Stimulated activated naive CD4-positive, alpha-beta T cell (primary cell): ENCODE data around the gene ASMTL.
"Not testable (repeated sequence)": the region's sequence is repeated elsewhere in the genome, so short reads cannot be mapped to it uniquely, and the experiment has no call there.

ENCODE experiments used
- DNase-seq, 6 experiments: peaks; one replicate each; lab custom pipeline; 2025; lab: John Stamatoyannopoulos, UW

The ASMTL gene

DNA sequence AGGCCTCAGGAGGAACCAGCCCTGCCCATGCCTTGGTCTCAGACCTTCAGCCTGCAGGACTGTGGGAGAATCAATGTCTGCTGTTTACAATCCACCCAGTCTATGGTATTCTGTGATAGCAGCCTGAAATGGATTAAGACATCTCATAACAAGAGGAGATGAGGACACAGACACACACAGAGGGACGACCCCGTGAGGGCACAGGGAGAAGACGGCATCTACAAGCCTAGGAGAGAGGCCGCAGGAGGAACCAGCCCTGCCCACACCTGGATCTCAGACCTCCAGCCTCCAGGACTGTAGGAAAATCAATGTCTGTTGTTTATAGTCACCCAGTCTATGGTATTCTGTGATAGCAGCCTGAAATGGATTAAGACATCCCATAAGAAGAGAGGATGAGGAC is 64.1 kb downstream of the ASMTL start:
- DNase-seq: no peak

DNA sequence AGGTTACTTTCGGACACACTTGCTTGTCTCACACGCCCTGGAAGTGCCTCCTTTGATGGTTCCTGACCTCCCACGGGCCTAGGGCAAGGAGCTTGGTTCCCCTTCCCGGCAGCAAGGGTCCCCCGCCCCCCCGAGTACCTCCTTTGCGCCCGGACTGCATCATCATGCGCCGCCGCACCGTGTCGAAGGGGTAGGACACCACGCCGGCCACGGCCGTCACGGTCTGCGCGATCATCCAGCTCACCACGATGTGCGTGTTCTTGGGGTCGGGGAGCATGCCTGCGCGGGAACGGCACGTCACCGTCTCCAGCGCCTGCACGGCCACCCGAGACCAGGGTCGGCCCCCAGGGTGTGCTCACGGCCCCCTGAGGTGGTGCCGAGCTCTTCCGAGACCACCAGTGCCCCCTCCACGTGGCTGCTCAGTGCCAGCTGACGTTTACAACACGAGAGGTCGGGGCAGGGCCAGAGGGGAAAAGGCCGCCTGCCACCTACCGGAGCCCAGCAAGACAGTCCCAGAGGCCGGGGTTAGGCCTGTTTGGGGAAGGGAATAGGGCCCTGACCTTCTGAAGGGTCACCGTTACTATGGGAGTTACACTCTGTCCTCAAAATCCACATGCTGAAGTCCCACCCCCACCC is 65.5 kb downstream of the ASMTL start:
- DNase-seq: no peak

DNA sequence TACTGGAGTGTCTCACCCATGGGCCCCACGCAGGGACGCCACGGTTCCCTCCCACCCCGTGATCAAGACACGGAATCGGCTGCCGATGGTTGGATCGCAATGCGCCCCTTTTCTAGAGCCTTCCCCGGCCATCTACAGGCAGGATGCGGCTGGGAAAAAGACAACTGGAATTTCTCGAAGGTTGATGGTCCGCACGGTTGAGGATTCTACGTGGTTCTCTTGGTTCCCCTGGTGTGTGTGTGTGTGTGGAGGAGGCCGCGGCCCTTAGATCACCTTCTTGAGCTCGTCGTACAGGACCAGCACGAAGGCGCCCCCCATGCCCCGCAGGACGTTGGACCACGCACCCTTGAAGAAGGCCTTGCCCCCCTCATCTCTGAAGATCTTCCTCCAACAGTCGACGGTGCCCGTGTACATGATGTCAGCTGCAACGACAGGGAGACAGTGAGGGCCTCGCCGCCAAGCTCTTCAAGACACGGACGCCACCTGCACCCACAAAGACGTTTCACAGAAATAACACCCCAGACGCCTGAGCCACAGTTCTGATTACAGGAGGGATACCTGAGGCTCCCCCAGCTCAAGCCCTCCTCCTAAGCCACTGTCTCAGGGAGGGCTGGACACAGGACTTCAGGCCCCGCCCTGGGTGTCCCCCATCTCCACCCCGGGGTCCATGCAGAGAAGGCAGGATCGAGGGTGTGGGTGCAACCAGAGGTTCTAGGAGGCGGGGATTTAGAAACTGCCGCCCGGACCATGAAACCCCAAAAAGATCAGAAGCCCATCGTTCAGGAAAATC is 66.2 kb downstream of the ASMTL start:
- no peak for DNase-seq

DNA sequence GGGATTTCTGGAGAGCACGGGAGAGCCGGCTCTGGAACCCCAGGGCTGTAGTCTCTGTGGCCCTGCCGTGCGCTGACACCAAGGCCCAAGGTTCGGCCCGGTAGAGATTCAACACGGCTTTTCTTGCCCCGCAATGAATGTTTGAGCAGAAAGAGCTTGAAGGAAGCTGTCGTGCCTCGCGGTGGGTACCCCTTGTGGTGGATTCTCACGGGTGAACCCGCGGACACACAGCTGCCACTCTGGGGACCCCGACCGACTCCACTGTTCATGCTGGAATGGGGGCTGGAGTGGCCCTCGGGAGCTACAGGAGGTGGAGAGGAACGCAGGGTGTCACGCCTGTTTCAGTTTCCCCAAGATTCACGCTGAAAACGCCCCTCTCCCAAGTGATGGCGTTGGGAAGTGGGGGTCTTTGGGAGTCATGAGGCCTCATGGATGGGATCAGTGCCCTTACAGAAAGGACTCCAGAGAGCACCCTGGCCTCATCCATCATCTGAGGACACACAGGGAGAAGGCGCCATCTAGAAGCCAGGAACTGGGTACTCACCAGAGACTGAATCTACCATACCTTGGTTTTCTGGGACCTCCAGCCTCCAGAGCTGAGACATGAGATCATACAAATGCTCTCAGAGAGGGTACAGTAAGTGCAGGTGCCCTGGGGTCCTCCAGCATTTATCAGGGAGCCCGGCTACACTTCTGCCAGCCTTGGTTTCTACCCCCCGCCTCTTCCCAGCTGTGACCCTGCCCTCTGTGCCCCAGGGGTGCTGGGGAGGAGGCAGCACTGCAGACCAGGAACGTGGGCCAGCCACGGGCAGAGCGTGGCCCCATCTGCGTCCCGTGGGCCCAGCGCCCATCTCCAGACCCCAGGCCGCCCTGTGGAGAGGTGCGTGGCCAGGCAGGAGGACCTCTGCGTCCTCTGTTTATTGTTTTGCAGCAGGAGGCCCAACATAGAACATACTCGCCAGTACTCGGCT is 67.2 kb downstream of the ASMTL start:
- no peak for DNase-seq

DNA sequence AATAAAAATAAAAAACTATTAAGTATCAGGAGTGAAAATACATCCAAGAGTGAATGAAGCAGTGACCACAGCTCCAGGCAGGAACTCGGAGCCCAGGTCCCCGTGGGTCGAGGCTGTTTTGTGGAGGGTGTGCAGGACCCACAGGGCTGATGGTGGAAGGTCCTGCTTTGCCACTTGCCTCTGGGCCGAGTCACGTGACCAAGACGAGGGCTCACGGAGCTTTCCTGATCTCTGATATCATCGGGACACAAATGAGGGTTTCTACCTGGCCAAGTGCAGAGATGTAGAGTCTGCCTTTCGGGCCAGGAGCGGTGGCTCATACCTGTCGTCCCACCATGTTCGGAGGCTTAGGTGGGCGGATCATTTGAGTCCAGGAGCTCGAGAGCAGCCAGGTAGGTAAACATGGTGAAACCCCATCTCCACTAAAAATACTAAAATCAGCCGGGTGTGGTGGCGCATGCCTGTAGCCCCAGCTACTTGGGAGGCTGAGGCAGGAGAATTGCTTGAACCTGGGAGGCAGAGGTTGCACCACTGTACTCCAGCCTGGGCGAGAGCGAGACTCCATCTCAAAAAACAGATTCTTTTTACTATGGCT is 68.0 kb downstream of the ASMTL start:
- DNase-seq: no peak

DNA sequence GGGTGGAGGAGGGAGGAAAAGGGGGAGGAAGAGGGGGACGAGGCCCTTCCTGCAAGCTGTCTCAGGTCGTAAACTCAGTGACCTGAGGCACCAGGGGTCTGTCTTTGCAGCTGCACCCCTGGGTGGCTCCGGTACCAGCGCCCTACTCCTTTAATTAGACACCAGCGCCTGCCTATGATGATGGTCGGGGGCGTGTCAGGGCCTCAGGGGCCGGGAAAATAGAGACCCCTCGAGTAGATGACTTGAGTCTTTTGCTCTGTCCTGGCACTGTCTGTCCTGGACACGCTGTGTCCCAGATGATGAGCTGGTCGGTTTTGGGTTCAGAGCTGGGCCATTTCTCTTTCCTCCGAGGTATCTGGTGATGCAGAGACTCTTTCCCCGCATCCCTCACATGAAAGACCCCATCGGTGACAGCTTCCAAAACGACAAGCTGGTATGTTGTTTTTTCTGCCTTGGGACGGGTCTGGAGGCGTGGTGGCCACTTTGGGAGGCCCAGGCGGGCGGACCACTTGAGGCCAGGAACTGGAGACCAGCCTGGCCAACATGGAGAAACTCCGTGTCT is 72.0 kb downstream of the ASMTL start:
- DNase-seq: no peak

DNA sequence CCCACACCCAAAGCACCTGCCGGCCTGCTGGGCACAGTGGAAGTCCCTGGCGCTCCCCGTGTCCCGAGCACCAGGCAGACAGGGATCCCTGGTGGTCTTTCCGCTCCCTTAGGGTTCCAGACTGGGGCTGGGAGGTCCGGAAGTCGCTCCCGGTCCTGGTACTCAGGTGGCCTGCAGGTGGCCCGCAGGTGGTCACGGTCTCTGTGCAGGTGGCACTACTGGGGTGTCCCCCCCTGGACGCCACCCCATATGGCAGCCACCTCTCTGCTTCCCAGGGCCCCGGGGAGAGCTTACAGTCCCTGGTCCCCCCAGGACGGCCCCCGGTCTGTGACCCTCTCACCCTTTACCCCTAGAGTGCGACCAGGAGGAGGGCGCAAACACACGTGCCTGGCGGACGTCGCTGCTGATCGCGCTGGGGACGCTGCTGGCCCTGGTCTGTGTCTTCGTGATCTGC is 74.4 kb downstream of the ASMTL start:
- no peak for DNase-seq

DNA sequence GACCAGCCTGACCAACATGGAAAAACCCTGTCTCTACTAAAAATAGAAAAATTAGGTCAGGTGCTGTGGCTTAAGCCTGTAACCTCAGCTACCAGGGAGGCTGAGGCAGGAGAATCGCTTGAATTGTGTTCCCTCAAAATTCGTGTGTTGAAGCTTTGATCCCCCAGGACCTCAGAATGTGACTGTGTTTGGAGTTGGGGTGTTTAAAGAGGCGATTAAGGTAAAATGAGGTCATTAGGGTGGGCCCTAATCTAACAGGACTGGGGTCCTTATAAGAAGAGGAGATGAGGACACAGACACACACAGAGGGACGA is 84.4 kb downstream of the ASMTL start:
- DNase-seq: no peak

DNA sequence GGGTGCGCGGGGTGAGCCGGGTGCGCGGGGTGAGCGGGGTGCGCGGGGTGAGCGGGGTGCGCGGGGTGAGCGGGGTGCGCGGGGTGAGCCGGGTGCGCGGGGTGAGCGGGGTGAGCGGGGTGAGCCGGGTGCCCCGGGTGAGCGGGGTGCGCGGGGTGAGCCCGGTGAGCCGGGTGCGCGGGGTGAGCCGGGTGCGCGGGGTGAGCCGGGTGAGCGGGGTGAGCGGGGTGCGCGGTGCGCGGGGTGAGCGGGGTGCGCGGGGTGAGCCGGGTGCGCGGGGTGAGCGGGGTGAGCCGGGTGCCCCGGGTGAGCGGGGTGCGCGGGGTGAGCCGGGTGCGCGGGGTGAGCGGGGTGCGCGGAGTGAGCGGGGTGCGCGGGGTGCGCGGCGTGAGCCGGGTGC is 86.3 kb downstream of the ASMTL start:
- DNase-seq: not testable (repeated sequence)

DNA sequence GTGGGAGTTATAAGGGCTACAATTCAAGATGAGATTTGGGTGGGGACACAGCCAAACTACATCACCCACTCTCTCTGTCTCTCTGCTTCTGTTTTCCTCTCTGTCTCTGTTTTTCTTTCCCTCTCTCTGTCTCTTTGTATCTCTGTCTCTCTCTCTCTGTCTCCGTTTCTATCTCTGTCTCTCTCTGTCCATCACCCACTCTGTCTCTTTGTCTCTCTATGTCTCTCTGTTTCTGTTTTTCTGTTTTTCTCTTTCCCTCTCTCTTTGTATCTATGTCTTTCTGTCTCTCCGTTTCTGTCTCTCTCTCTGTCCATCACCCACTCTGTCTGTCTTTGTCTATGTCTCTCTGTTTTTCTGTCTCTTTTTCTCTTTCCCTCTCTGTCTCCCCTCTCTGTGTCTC is 90.8 kb downstream of the ASMTL start:
- DNase-seq: no peak

DNA sequence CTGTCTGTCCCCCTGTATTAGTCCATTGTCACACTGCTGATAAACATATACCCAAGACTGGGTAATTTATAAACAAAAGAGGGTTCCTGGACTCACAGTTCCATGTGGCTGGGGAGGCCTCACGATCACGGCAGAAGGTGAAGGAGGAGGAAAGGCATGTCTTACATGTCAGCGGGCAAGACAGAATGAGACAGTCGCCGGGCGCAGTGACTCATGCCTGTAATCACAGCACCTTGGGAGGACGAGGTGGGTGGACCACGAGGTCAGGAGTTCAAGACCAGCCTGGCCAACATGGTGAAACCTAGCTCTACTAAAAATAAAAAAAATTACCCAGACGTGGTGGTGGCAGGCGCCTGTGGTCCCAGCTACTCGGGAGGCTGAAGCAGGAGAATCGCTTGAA is 91.4 kb downstream of the ASMTL start:
- DNase-seq: no peak

DNA sequence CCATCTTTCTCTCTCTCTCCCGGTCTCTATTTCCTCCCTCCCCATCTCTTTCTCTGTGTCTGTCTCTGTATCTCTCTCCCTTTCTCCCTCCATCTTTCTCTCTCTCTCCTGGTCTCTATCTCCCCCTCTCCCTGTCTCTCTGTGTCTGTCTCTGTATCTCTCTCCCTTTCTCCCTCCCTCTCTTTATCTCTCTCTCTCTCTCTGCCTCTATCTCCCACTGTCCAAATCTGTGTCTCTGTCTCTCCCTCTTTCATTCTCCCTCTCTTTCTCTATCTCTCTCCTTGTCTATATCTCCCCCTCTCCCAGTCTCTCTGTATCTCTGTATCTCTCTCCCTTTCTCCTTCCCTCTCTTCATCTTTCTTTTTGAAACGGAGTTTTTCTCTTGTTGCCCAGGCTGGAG is 92.5 kb downstream of the ASMTL start:
- DNase-seq: no peak

DNA sequence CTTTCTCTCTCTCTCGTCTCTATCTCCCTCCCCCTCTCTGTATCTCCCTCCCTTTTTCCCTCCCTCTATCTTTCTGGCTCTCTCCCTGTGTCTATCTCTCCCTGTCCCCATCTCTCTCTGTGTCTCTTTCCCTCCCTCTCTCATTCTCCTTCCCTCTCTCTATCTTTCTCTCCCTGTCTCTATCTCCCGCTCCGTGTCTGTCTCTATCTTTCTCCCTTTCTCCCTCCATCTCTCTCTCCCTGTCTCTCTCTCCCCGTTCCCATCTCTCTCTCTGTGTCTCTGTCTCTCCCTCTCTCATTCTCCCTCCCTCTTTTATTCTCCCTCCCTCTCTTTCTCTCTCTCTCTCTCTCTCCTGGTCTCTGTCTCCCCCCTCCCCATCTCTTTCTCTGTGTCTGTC is 93.2 kb downstream of the ASMTL start:
- no peak for DNase-seq

DNA sequence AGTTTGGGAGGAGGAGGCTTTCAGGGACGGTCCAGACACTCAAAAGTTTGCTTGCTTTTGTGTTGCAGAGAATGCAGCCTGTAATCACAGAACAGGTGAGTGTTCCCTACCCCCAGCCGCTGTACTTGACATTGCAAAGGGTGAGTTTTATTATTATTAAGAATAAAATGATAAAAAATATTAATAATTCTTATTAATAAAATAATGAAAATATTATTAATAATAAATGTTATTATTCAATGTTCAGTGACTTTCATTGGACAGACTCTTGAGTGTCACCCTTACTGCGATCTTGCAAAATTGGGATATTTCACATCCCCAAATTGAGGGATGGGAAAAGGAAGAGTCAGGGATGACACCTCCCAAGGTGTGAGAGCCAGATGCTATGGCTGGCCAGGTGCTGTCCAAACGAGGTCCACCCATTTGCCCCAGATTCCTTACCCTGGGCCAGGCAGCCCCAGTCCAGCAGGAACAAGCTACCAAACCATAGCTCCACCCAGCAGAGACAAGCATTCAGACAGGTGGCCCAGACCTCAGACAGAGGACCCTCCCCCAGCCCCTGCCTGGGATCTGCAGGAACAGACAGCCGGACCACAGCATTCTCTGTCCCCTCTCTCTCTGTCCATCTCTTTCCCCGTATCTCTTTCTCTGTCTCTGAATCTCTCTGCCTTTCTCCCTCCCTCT is 93.8 kb downstream of the ASMTL start:
- DNase-seq: no peak

DNA sequence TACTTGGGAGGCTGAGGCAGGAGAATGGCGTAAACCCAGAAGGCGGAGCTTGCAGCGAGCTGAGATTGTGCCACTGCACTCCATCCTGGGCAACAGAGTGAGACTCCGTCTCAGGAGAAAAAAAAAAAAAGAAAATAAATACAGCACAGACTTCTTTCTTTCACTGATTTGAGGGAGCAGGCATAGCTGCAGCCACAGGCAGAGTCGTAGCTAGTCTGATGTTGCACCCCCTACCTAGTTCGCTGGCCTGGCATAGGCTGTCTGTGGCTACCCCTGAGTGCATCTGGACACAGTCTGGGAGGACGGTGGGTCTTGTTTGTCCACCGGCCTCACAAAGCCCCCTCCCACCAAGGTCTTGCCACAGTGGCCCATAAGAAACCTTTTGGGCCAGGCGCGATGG is 94.7 kb downstream of the ASMTL start:
- DNase-seq: no peak

DNA sequence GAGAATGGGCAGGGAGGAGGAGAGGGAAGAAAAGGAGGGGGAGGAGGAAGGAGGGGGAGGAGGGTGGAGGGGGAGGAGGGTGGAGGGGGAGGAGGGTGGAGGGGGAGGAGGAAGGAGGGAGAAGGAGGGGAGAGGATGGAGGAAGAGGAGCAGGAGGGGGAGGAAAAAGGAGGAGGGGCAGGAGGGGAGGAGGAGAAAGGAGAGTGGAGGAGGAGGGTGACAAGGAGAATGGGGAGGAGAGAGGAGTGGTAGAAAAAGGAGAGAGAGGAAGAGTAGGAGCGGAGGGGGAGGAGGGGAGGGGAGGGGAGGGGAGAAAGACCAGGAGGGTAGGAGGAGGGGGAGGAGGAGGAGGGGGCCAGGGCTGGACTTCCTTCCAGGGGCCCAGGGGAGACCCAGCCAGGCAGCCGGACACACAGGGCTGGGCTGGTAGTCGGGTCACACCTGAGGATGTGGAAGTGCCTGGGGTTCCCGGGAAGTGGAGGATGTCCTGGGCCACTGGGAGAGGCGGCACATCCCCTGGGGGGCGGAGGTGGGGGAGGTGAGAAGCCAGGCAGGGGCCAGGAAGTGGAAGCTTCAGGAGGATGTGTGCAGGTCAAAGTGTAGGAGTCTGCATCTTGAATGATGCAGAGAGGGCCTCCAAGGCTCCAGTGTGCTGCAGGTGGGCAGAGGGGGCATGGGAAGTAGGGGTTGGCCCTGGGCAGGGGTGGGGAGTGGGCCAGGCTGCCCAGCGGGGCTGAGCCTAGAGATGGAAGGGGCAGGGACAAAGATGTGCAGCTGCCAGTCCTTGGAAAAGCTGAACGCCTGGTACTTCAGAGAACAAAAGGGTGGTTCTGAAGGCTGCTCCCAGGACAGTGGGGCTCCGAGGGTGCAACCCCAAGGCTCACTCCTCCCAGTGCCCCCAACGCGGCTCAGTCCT is 97.3 kb downstream of the ASMTL start:
- DNase-seq: no peak

DNA sequence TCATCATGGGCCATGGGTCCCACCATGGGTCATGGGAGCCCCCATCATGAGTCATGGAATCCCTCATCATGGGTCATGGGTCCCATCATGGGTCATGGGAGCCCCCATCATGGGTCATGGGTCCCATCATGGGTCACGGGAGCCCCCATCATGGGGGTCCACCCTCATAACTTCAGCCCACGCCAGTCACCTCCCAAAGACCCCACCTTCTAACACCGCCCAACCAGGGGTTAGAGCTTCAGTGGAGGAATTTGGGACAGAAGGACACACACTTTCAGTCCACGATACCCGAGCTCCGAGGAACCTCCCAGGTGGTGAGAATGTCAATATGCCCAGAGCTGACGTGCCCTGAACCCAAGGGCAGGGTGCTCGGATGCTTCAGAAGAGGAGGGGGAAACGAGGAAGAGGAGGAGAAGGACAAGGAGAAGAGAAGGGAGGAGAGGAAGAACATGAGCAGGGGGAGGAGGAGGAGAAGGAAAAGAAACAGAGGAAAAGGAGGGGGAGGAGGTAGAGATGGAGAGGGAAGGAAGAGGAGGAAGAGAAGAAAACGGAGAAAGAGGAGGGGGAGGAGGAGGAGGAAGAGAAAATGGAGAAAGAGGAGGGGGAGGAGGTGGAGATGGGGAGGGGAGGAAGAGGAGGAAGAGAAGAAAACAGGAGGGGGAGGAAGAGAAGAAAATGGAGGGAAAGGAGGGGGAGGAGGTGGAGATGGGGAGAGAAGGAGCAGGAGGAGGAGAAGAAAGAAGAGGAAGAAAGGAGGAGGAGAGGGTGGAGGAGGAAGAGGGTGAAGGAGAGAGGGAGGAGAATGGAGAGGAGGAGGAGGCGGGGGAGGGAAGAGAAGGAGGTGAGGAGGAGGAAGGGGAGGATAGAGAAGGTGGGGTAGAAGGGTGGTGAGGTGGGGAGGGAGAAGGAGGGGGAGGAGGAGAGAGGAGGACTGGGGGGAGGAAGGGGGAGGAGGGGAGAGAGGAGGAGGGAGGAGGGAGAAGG is 98.4 kb downstream of the ASMTL start:
- DNase-seq: no peak
